ENCODE data around the gene TMEM236. TPM values are rescaled to one million over a fixed set of nuclear protein-coding genes. Genes with fewer than 3 reads are reported as not detected.

Gene TMEM236
- total RNA-seq, 1 donor from 2014 or later, result 0.43 TPM

DNA sequence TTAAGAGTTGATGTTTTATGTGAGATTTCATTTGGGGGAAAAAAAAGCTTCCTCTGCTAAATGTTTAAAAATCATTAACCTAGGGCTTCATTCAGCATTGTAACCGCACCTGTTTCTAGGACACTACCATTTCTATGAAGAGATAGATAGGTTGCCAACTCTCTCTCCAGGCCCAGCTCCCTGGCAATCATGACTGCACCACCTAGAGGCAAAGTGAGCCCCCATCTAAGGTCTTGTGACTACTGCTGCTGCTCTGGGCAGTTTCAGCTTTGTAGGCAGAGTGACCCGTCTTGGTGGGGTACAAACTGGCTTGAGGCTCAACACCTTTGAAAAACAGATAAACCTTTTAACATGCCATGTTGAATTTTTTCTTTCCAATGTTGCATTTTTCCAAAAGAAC is 29.9 kb downstream of the TMEM236 start:
- intact Hi-C loops (cut with DNase I), result no loop called here
- ATAC-seq (ENCODE audit: poor library complexity) (no peak), DNase-seq (no peak)

DNA sequence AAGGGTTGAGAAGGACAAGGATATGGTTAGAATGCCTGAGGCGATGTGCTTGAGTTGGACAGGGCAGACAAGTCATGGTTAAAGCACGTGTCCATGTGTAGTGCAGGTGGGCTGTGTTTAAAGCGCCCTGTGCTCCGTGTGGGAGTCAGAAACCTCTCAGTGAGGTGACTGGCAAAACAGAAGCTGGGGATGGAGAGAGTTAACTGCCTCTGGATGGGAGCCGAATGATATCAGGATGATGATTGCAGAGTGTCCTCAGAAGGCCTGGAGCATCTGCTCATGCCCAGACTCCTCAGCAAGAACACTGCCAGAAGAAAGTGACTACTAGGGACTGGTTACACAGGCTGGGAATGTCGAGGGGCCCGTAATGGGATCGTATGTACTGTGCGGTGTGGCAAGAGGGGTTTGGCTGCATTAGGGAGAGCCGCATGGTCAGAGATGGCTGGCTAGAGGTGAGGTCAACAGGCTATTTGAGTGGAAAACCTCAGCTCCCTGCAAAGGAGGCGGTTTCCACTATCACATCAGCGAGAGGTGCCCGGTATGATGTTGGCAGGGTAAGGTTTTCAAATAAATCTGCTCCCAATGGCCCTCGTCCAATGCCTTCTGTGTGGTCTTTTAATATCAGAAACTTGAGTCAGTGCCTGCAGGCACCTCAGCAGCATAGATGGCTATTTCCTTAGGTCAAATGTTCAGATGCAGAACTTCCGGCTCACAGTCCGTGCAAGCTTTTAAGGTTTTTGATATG is 31.1 kb downstream of the TMEM236 start:
- intact Hi-C loops (cut with DNase I), result no loop called here
- DNase-seq (no peak), ATAC-seq (ENCODE audit: poor library complexity) (peak; percentile 54)

DNA sequence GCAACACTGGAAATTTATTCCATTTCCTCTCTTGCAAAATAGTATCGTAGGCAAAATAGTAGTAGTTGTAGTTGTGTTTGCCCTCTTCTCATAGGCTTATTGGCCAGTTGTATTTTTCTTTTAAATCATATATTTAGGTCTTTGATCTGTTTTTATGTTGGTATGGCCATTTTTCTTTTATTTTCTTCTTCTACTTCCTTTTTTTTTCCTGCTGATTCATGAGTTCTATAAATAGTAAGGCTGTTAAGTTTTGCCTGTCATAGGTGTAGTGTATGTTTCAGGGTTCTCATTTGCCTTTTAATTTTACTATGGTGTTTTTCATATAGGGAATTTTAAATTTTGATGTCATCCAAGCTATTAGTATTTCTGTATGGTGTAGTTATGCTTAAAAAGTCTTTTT is 31.8 kb downstream of the TMEM236 start:
- DNase-seq, result no peak
- ATAC-seq (ENCODE audit: poor library complexity), result no peak
- intact Hi-C loops (cut with DNase I), result no loop called here

- DNase-seq, result no peak
- intact Hi-C loops (cut with DNase I), result no loop called here
These were observed 32.7 kb downstream of the TMEM236 start for GRCh38 chr10:17784688-17785087.

GRCh38 chr10:17785276-17785930 is 33.4 kb downstream of the TMEM236 start:
- intact Hi-C loops (cut with DNase I), result no loop called here
- DNase-seq (no peak), ATAC-seq (ENCODE audit: poor library complexity) (peak; percentile 64)

More at GRCh38 chr10:17784688-17785087, 32.7 kb downstream of the TMEM236 start:
- peak; percentile 30 for ATAC-seq (ENCODE audit: poor library complexity)

- DNase-seq, result no peak
- ATAC-seq (ENCODE audit: poor library complexity), result no peak
These were observed 35.3 kb downstream of the TMEM236 start for GRCh38 chr10:17787087-17787961.

GRCh38 chr10:17788646-17789045 is 36.6 kb downstream of the TMEM236 start:
- intact Hi-C loops (cut with DNase I), result no loop called here
- ATAC-seq (ENCODE audit: poor library complexity) (no peak), DNase-seq (no peak)

More at GRCh38 chr10:17787087-17787961, 35.3 kb downstream of the TMEM236 start:
- intact Hi-C loops (cut with DNase I), result no loop called here

DNA sequence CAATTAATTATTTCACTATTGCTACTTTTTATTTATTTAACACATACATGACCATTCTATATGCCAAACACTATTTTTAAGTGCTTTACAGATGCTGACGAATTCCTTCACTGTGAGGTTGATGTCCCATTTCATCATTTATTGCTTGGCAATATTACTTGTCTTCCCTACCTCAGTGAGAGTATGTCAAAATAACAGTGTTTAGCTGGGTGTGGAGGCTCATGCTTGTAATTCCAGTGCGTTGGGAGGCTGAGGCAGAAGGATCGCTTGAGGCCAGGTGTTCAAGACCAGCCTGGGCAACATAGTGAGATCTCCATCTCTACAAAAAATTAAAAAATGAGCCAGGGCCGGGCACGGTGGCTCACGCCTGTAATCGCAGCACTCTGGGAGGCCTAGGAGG is 37.4 kb downstream of the TMEM236 start:
- intact Hi-C loops (cut with DNase I), result no loop called here
- DNase-seq (no peak), ATAC-seq (ENCODE audit: poor library complexity) (no peak)

DNA sequence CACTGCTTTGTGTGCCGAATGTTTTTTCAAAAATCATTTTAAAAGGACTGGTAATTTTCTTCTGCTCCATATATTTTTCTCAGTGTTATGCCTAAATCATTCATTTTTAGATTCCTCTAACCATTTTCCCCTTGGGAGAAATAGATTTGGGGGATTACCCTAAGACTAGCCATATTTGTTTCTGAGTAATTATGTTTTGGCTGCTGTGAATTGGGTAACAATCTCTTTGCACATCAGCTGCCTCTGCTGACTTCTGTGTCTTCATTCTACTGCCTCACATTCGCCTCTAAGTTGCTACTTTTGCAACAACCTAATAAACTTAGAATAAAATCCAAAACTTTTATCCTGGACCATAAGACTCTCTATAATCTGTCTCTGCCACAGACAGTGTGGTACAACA is 38.6 kb downstream of the TMEM236 start:
- DNase-seq (no peak), ATAC-seq (ENCODE audit: poor library complexity) (no peak)
- intact Hi-C loops (cut with DNase I), result no loop called here

GRCh38 chr10:17792991-17793390 is 41.0 kb downstream of the TMEM236 start:
- ATAC-seq (ENCODE audit: poor library complexity) (peak; percentile 15), DNase-seq (no peak)
- intact Hi-C loops (cut with DNase I), result no loop called here

GRCh38 chr10:17793823-17794644 is 42.0 kb downstream of the TMEM236 start:
- intact Hi-C loops (cut with DNase I), result no loop called here
- ATAC-seq (ENCODE audit: poor library complexity) (no peak), DNase-seq (no peak)

DNA sequence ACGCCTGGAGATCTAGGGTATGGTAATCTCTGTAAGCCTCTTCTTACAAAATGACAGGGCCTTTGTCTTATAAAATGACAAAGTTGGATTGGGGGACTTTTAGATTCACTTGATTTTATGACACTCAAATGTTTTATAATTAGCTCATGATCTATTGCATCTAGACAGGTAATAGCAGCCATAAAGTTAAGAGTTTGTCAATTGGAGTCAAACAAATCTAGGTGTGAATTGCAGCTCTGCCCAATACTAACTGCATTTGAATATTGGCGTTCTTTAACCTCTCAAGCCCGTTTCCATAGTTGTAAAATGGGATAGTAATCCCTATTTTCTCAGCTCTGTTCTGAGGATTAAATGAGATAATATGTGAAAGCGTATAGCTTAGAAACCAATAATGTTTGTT is 43.1 kb downstream of the TMEM236 start:
- intact Hi-C loops (cut with DNase I), result no loop called here
- DNase-seq (no peak), ATAC-seq (ENCODE audit: poor library complexity) (no peak)

DNA sequence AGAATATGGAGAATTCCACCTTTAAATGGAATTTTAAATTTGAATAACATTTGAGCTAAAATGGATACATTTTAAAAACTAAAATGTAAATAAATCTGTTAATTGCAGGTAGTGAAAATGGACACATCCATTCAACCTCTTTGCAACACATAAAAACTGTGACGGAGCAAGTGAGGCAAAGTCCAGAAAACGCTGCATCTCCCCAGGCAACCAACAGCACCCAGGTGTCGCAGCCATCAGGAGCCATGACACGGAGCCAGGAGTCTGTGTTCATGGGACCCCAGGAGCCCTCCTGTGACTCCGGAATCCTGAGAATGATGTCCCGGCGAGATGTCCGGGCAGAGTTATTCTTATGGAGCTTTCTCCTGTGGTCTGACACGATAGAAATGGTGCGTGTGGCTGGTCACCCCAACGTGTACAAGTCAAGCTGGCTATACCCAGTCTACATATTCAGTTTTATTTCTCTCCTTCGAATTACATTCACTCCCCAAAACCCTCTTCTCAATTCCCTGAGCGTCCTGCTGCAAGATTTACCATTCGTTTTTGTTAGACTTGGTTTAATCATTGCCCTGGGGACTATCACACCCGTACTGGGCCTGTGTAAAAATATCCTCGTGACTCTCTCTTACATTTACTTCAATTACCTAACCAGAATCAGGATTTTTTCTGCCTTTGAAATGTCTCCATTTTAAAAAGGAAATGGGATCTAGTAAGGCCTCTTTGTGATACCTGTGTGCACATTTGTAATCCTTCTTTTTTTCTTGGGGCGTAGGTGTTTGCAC is 44.0 kb downstream of the TMEM236 start:
- DNase-seq, result no peak
- no peak for ATAC-seq (ENCODE audit: poor library complexity)
- intact Hi-C loops (cut with DNase I), result no loop called here

- intact Hi-C loops (cut with DNase I), result no loop called here
- ATAC-seq (ENCODE audit: poor library complexity) (no peak), DNase-seq (no peak)
These were observed 49.5 kb downstream of the TMEM236 start for GRCh38 chr10:17801507-17801906.

GRCh38 chr10:17802350-17802749 is 50.3 kb downstream of the TMEM236 start:
- DNase-seq (no peak), ATAC-seq (ENCODE audit: poor library complexity) (no peak)
- intact Hi-C loops (cut with DNase I), result no loop called here

DNA sequence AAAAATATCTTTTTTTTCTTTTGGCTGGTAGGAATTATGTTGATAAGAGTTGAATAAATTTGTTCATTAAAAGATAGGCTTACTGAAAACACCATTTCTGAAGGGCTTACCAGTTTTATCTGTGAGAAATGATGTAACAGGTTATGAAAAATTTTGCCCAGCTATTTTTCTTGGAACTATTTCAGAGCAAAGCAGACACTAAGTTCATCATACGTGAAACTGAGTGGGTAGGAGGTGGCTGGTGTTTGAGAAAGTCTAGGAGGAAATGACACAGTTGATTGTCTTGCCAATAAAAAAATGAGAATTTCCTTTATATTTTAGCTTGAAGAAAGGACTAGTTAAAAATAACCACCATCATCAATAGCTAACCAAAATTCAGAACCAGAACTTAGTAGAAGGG is 51.0 kb downstream of the TMEM236 start:
- no peak for ATAC-seq (ENCODE audit: poor library complexity)
- intact Hi-C loops (cut with DNase I), result no loop called here
- no peak for DNase-seq

DNA sequence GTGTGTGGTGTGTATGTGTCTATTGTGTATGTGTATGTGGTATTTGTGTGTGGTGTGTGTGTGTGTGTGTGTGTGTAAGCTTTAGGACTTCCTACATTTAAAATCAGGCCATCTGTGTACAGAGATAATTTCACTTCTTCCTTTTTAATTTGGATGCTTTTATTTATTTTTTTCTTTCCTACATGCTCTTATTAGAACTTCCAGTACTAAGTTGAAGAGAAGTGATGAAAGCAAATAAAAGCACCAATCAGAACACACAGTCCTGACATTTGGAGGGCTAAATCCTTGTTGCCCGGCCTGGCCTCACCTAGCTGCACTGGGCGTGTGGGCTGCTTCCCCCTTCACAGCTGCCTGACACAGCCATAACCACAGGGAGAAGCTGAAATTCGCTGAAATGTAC is 53.3 kb downstream of the TMEM236 start:
- intact Hi-C loops (cut with DNase I), result no loop called here
- DNase-seq (no peak), ATAC-seq (ENCODE audit: poor library complexity) (no peak)
